Measurements from ENCODE around the gene TGFBR2.

The TGFBR2 gene

DNA sequence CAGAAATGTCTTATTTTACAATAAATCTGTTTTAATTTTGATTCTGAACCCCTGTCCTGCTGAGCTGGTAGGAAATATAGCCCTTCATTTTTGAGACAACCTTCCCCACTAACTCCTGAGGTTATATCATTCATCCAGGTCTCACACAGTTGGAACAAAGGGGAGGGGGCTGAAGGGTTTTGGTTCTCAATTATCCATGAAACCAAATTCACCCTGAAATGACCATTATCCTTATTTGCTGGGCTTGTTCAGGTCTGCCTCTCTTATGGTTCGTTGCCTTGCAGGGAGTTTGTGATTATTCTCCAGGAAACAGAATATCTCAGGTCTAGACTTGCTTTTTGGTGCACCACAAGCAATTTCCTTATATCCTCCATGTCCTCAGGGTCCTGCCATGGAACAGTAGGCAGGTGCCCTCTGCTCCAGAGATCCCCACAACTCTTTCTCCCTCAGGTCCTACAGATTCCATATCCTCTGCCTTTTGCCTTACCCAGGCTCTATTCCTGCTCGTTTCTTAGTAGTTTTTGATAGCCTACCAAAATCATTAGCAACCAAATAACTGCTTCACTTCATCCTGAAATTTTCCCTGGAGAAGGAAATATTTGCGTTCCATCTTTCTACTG is 94.4 kb downstream of the TGFBR2 start:
- no peak overlapping the region for H3K4me3 ChIP-seq (replicated peaks in 1 of 2; ENCODE audit: low read depth in 2 of 2, low read length in 2 of 2)
- TF ChIP-seq CTCF (IDR thresholded peaks at IDR 0.05; ENCODE audit: low read depth, low read length) = no peak
- DNase-seq (ENCODE audit: low read depth in 2 of 2) = no peak

DNA sequence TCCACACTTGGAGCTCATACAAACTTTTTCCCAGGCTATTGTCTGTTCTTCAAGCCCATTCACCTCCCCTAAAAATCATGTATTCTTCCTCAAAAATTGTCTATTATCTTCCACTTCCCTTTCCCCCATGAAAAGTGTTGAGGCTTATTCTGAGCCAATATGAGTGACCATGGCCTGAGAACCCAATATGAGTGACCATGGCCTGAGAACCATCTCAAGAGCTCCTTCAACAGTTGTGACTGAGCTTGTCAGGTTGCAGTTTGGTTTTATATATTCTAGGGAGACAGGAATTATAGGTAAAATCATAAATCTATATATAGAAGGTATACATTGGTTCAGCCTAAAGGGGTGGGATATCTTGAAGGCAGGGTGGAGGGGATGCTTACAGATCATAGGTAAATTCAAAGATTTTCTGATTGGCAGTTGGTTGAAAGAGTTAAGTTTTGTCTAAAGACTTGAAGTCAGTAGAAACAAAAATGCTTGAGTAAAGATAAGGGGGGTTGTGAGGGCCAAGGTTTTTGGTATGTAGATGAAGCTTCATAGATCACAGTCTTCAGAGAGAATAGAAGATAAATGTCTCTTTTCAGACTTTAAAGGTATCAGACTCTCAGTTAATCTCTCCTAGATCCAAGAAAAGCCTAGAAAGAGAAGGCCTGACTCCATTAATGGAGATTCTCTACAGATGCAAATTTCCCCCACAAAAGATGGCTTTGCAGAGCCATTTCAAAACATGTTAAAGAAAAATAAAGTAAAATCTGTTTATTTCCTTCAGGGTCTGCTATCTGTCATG is 95.8 kb downstream of the TGFBR2 start:
- TF ChIP-seq CTCF (IDR thresholded peaks at IDR 0.05; ENCODE audit: low read depth, low read length) = no peak
- no peak for DNase-seq (ENCODE audit: low read depth in 2 of 2)
- no peak overlapping the region for H3K4me3 ChIP-seq (replicated peaks in 1 of 2; ENCODE audit: low read depth in 2 of 2, low read length in 2 of 2)

- H3K4me3 ChIP-seq (replicated peaks in 1 of 2; ENCODE audit: low read depth in 2 of 2, low read length in 2 of 2) = no peak overlapping the region
- no peak for DNase-seq (ENCODE audit: low read depth in 2 of 2)
- no peak for TF ChIP-seq CTCF (IDR thresholded peaks at IDR 0.05; ENCODE audit: low read depth, low read length)
Observed at GRCh38 chr3:30702828-30703397, 96.5 kb downstream of the TGFBR2 start.

GRCh38 chr3:30704931-30705890 is 98.8 kb downstream of the TGFBR2 start:
- H3K4me3 ChIP-seq (replicated peaks in 1 of 2; ENCODE audit: low read depth in 2 of 2, low read length in 2 of 2) = no peak overlapping the region
- no peak for TF ChIP-seq CTCF (IDR thresholded peaks at IDR 0.05; ENCODE audit: low read depth, low read length)
- no peak for DNase-seq (ENCODE audit: low read depth in 2 of 2)

GRCh38 chr3:30707825-30708224 is 101.4 kb downstream of the TGFBR2 start:
- DNase-seq (ENCODE audit: low read depth in 2 of 2) = no peak
- H3K4me3 ChIP-seq (replicated peaks in 1 of 2; ENCODE audit: low read depth in 2 of 2, low read length in 2 of 2) = no peak overlapping the region
- no peak for TF ChIP-seq CTCF (IDR thresholded peaks at IDR 0.05; ENCODE audit: low read depth, low read length)

DNA sequence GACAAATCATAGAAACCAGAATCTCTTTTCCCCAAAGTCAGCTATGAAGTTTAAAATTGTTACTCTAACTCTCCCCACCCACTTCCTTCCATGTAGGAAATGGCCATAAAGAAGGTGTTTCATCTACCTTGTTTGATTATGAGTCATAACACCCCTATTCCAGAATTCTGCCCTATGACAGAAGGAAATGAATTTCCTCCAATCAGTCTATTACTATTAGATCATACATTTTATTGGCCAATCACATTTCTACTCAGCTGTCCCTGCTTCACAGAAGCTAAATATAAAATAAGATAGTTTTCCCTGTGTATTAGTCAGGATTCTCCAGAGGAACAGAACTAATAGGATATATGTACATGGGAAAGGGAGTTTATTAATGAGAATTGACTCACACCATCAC is 102.1 kb downstream of the TGFBR2 start:
- TF ChIP-seq CTCF (IDR thresholded peaks at IDR 0.05; ENCODE audit: low read depth, low read length) = no peak
- DNase-seq (ENCODE audit: low read depth in 2 of 2) = no peak
- H3K4me3 ChIP-seq (replicated peaks in 1 of 2; ENCODE audit: low read depth in 2 of 2, low read length in 2 of 2) = no peak overlapping the region

Measured in cardiac fibroblast (primary cell).